ENCODE results near the gene TNPO1.
A peak's percentile ranks its signal among the peaks of the same experiment; 100 is the strongest.
"Not testable (repeated sequence)": the region's sequence is repeated elsewhere in the genome, so short reads cannot be mapped to it uniquely, and the experiment has no call there.

The TNPO1 gene

DNA sequence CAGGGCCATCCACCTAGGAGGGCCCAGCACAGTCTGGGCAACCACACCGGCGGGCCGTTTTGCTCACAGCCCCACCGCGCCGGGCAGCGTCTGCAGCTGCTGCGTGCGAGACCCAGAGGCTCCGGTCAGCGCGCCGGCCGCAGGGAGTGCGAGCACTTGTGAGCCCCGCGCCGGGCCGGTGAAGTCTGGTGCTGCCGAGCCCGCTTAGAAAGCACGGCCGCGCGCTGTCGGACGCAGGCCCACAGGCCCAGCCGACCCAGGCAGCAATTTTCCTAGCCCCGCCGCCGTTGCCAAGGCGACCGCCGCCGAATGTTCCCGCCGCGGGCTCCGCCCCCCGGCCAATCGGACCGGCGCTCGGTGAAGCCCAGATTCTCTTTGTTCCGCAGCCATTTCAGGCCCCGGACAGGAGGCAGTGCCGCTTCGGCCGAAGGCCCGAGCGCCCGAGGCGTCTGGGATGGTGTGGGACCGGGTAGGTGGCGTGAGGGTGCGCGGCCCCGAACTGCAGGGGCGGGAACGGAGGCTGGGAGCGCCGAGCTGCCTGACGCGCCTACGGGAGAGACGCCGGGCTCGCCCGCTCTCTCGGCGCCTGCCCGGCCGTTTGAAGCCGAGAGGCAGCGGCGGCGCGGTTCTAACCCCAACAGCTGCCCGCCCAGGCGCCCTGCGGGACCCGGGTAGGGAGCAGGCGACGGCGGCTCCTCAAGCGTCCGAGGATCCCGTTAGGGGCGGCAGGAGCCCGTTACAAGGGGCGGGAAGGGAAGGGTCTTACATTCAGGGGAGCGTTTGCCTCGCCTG lies at the start of gene TNPO1:
Gene TNPO1 (plus strand): TSS at position 378 of the 792 bp plus-strand sequence. CDS start 77 bp downstream, at position 455.
- DNase-seq: peak; percentile 92

DNA sequence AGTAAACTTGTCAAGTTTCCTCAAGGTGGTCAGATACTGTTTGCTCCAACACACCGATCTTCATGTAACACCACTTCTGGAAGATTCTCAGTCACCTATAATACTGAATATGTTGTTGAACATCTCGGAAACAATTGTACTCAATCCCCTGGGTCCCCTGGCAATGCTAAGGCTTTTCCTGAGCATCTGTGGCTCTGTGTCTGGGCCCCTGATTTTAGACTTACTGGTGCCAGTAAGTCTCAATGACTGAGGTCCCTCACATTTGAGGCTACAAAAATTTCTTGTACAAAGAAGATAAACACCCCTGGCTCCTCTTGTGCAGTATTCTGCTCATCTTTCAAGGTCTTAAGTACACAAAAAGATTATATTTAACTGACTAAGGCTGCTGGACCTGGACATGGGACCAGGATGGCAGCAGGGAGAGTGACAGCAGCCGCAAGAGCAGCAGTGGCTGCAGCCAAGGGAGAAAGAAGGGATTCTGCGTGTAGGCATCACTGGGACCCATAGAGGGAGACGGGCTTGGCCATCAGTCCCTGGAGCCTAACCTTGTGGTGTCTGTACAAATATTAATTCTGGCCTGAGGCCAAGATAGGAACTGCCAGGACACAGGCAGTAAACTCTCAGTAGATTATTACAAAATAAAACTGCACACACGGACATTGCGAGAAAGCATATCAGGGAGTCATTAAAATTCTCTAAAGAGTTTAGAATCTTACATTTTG lies 49.0 kb upstream of the TNPO1 start:
- no peak for DNase-seq

DNA sequence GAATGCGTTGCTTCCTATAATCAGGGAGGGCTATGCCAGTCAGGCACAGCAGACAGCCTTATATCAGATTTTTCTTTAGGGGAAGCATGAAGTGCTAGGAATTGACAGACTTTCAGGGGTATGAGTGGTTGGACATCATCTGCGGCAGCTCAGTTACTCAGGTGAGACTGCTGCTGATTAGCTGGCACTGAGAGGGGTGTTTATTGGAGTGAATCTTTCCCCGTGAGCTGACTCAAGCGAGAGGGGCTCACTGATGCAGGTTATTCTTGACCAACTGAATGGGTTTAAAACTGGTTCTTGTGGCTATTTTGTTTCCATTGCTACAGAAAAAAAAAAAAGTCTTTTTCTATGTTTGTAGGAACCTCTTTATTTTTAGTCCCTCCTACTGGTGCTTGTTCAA lies 46.2 kb upstream of the TNPO1 start:
- DNase-seq: no peak

DNA sequence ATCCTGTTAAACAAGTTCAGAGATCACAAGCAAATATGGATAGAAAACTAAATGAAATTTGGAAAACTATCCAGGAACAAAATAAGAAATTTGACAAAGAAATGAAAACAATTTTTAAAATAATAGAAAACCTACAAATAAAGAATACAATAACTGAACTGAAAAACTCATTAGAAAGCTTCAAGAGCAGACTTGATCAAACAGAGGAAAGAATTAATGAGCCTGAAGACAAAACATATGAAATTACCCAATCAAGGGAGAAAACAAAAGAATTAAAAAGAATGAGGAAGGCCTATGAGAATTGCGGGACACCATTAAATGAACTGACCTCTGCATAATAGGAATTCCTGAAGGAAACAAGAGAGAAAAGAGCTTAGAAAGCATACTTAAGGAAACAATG lies 39.8 kb upstream of the TNPO1 start:
- DNase-seq: no peak

DNA sequence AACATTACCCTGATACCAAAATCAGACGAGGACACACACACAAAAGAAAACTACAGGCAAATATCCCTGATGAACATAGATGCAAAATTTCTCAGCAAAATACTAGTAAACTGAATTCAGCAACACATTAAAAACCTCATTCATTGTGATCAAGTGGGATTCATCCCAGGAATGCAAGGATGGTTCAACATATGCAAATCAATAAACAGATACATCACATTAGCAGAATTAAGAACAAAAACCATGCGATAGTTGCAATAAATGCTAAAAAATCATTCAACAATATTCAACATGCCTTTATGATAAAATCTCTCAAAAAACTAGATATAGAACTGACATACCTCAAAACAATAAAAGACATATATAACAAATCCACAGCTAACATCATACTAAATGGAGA lies 36.9 kb upstream of the TNPO1 start:
- DNase-seq: no peak

DNA sequence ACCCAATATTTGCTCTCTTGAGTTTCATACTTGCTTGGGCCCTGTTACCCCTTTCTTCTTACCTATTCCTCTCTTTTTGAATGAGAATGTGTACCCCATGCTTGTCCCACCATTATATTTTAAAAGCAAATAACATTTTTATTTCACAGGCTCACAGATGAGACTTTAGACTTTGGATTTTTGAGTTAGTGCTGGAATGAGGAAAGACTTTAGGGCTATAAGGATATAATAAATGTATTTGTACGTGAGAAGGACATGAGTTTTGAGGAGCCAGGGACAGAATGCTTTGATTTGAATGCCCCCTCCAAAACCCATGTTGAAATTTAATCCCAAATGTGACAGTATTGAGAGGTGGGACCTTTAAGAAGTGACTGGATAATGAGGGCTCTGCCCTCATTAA lies 33.1 kb upstream of the TNPO1 start:
- DNase-seq: no peak

DNA sequence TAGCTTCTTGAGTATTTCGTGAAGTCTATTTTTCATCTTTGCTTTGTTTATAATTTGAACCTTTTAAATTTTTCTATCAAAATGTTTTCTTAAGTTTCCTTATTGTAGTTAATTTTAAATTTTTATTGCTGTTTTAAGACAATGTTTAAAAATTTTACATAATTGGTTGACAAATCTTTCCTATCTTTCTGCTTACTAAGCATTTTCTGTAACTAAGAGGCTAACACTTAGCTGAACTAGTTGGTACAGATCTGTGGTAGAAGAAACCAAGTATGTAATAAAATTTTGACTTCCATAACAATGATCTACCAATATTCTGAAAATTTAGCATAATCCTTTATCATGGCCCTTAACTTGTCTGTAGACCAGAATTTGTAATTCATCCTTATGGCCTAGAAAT lies 32.3 kb upstream of the TNPO1 start:
- no peak for DNase-seq

DNA sequence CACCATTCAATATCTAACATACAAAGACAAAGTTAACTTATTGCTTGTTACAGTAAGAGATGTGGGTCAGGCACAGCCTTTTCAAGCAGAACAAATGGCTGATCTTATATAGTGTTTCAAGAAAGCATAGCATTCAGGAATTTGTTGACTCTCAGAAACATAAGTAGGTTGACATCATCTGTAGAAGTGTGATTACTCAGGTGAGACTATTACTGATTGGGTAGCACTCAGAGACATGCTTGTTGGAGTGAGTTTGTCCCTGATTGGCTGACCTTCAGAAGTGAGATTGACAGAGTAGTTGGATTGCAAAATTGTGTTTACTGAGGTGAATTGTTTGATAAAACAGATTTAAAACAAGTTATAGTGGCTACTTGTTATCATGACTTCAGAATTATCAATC lies 30.7 kb upstream of the TNPO1 start:
- no peak for DNase-seq

DNA sequence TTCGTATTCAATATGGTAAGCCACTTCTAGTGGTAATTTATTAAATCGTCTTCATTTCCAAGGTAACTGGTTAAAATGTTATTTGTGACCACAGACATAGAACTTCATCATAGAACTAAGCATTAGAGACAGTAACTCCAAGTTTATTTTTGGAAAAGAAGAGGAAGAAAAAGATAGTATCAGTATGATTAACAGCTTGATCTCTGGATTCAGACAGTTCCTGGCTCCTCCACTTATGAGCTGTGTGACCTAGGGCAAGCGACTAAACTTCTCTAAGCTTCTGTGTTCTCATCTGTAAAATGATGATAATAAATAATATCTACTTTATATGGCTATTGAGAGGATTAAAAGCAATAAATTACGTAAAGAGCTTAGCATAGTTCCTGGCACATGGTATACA lies 29.8 kb upstream of the TNPO1 start:
- DNase-seq: no peak

DNA sequence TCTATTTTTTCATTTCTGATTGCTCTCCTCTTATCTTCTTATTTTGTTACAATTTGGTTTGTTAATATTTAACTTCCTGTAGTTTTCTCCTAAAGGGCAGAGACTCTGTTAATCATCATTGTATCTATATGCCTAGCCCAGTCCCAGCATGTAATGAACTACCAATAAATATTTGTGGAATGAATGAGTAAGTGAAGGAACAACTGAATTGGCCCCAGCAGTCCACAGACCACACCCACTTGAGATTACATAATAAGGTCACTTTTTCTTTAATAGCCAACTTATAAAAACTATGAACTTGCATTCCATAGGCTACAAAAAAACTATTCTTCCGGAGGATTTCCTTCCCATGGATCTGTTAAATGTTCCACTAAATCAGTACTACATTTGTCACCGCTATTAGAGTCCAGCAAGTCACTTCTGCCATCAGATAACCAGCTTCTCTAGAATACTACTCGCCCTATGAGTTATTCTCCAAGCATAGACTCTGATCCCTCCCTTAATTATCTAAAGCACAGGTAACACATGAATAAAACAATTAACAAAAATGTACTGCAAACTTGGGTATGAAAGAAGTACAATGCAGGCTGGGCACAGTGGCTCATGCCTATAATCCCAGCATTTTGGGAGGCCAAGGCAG lies 27.5 kb upstream of the TNPO1 start:
- DNase-seq: no peak

DNA sequence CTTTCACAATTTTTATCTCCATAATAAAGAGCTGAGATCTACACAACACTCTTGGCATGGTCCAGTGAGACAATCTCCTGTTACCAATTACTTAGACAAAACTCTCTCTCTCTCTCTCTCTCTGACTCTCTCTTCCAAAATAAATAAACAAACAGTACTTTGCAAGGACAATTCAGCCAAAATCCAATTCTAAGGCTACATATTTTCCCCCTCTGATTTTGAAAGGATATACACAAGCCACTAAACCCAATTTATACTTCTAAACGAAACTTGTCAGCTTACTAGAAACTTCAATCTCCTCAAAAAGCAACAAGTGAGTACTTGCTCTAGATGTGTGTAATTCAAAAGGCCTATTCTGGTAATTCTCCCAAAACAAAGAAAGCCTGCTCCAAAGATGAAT lies 26.3 kb upstream of the TNPO1 start:
- no peak for DNase-seq

DNA sequence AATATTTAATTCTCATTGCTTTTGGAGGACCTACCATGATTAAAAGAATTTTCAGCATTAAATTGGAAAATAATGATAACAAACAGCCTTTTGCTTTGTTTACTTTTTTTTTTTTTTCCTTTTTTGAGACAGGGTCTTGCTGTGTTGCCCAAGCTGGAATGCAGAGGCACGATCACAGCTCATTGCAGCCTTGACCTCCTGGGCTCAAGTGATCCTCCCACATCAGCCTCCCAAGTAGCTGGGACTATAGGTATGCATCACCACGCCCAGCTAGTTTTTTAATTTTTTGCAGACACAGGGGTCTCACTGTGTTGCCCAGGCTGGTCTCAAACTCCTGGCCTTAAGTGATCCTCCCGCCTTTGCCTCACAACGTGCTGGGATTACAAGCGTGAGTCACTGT lies 23.8 kb upstream of the TNPO1 start:
- DNase-seq: not testable (repeated sequence)

DNA sequence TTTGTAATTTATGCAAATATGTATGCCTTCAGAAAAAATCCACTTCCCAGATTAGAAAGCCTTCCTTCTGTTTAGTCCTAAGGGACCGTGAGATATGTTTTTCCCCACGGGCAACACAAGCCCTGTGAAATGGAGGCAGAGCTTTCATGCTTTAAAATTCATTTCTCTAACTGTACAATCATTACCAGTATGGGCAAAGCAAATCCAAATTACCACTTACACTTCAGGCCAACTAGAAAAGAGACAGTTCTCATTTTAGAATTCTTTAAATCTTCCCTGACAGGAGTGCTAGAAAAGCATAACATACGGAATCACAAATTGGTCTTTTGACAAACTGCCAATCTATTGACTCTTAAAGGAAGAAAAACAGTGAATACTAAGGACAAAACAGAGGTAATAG lies 20.5 kb upstream of the TNPO1 start:
- no peak for DNase-seq

DNA sequence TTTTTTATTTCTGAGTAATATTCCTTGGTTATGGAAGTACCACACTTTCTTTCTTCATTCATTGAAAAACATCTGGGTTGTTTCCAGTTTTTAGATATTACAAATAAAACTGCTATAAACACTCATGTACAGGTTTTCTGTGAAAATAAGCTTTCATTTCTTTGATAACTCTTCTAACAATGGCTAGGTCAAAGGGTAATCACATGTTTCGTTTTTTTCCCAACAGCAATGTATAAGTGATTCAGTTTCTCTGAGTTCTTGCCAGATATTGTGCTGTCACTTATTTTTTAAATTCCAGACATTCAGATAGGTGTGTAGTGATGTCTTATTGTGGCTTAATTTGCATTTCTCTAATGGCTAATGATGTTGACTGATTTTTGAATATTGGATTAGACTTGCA lies 16.7 kb upstream of the TNPO1 start:
- no peak for DNase-seq

DNA sequence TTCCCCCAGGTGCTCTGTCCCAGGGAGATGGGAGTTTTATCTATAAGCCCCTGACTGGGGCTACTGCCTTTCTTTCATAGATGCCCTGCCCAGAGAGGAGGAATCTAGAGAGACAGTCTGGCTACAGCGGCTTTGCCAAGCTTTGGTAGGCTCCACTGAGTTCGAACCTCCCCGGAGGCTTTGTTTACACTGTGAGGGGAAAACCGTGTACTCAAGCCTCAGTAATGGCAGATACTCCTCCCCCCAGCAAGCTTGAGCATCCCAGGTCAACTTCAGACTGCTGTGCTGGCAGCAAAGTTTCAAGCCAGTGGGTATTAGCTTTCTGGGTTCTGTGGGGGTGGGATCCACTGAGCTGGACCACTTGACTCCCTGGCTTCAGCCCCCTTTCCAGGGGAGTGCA lies 7.8 kb upstream of the TNPO1 start:
- not testable (repeated sequence) for DNase-seq

DNA sequence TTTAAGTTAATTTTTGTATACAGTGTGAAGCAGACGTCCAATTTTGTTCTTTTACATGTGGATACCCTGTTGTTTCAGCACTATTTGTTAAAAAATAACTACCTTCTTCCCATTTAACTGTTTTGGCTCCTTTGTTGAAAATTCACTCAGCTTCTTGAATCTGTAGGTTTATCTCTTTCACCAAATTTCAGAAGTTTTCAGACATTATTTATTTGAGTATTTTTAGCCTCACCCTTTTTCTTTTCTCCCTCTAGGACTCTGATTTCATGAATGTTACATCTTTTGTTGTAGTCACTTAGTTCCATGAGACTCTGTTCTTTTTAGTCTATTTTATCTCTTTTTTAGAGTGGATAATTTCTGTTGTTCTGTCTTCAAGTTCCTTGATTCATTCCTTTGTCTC lies 4.6 kb upstream of the TNPO1 start:
- no peak for DNase-seq

DNA sequence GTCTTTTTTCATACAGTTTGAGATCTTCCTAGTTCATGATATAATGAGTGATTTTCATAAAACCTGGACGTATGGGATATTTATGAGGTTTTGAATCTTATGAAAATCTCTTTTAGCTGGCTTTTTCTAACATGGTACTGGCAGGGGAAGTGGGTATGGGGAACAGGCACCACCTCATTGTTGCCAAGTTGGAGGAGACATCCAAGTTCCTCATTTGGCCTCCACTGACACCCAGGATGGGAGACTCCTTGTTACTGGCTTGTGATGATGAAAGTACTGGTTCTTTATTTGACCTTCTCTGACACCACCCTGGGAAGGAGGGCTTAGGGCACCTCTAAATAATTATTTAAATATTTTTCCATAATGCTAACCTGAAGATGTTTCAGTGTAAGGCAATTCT lies 4.0 kb upstream of the TNPO1 start:
- DNase-seq: peak; percentile 14

DNA sequence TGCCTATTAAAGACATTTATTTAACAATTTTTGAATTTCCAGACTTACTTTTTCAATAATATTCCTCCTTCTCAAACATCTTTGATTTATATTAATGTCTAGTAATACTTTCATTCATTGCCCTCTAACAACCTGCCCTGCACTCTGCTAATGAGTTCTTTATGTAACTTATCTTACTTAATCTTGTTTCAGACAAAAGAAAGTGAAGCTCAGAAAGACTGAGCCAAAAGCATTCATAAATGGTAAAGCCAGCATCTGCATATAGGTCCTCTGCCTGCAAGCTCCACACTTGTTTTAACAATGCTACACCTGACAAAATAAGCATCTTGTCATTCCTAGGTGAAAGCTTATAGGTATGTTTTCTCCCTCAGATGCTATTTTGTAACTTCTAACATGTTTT lies 2.4 kb upstream of the TNPO1 start:
- DNase-seq: no peak

DNA sequence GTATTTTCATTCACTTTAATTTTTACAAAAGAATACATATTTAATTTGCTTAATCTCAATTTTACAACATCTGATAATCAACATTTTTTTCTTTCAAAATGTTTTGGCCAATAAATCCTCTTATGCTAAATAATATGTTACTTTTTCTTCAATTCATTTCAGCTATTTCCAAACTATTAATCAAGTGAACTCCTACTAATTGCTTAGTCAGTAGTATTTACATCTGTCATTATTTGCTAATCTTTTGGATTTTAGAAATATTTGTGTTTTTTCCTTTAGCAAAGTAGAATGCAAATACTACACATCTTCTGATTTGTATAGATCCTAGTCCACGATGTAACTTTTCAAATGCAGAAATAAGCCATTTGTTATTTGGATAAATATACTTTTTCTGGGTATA lies 1.6 kb upstream of the TNPO1 start:
- no peak for DNase-seq

DNA sequence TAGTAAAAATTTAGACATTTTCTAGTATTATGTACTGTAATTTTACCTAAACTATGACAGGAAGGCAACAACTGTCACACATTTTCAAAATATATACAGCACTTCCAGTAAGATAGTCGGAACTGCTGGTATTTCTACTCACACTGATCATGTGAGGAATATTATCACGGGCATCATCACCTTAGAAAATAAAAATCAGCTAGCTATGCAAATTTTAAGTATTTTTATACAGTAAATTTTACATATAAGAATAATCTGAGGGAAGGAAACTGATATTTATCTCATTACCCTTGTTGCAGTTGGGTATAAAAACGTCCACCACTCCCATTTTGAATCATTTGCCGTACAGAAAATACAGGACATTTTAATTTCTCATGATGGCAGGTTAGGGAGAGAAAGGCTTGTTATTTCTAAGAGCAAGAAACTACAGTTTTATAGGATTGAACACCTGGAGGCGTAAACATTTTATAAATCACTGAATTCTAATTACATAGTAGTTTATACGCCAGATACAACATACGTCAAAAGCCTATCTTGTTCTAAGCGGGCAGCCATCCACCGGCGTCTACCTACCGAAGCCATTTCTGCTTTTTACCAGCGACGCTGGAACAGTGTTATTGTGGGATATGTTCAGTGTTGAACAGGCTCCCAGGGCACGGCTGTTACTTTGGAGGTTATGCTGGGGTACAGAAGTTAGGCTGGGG lies 729 bp upstream of the TNPO1 start:
- DNase-seq: peak; percentile 83

DNA sequence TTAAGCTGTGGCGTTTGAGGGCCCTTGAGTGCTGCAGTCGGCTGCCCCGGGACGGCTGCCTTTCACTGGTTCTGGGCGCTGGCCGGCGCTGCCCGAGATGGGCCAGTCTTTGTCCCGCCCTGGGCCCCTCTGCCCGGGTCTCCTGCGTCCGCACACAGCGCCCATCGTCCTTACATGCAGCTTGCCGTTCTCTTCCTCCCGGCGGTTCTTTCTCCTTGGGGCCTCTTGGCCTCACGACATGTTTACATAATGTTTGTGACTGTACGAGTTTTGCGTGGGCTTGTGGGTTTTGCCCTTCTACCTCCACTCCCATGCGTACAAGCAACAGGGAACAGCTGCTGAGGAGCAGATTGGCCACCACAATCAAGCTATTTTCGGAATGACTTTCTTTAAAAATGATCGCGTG lies 618 bp downstream of the TNPO1 start:
- DNase-seq: peak; percentile 68

DNA sequence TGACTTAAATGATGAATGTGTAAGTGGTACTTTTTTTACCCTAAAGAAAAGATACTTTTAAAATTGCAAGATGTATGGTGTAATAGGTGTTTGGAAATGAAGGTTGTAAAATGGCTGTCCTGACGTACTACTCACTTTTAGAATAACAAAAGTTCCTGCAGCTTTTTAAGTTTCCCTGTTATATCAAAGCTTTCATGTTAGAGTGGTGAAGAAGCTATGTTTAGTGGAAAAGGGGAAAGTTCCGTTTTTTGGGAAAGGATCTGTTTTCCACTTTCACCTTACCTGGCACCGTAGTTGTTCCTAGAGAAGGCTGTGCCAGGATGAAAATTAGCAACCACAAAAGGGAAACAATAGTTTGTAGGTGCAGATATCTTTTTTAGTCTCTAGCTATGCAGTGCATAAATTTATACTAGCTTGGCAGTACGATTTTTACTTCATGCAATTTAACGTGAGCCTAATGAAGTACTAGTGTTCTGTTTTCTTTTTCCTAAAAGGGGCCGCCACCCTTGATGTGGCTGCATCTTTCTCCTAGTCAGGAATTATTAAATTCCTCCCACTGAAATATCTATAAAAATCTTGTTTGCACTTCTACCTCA lies 1.3 kb downstream of the TNPO1 start:
- DNase-seq: peak; percentile 20

Measured in OCI-M1 (cell line).